Psoas muscle (tissue), 8 donors: ENCODE measurements around the gene EGLN3. TPM values are rescaled to one million over a fixed set of nuclear protein-coding genes. Genes with fewer than 3 reads are reported as not detected.

Source experiments
- ATAC-seq, 4 donors: fragments of 200-7000 bp; cut with Tn5 transposase; one replicate each; pipeline ENCODE4 v1.9.1; 2020; ENCODE audit warnings: moderate library complexity in 3 of 4, mild to moderate bottlenecking in 2 of 4
- DNase-seq, 2 donors: peaks; one replicate each; pipeline ENCODE4 v3.0.0-alpha.2; 2020
- H3K27ac ChIP-seq: fragments of 200-600 bp; one replicate; pipeline ENCODE4 v1.8.0; 2022
- H3K27me3 ChIP-seq, 3 donors: fragments of 200-600 bp in 1 of 3; one replicate each; pipeline versions ENCODE4 v1.6.1 to v1.8.0; 2013 to 2022; ENCODE audit warnings: low read length in 2 of 3, mild to moderate bottlenecking in 2 of 3, moderate library complexity in 1 of 3; ENCODE audit not compliant: insufficient read depth in 3 of 3
- H3K36me3 ChIP-seq, 2 donors: fragments of 200-600 bp in 1 of 2; one replicate each; pipeline versions ENCODE4 v1.6.1 to v1.8.0; 2013 to 2022; ENCODE audit warnings: low read depth in 1 of 2, mild to moderate bottlenecking in 1 of 2, moderate library complexity in 1 of 2; ENCODE audit not compliant: insufficient read depth in 1 of 2
- H3K4me1 ChIP-seq: fragments of 200-600 bp; one replicate; pipeline ENCODE4 v1.8.0; 2022
- H3K4me3 ChIP-seq: fragments of 200-600 bp; one replicate; pipeline ENCODE4 v1.8.0; 2022; ENCODE audit warnings: mild to moderate bottlenecking
- H3K9me3 ChIP-seq: fragments of 200-600 bp; one replicate; pipeline ENCODE4 v1.8.0; 2022
- CTCF ChIP-seq: fragments of 200-600 bp; IDR thresholded peaks from one replicate; pipeline ENCODE4 v1.8.0; 2022; ENCODE audit warnings: antibody characterized with exemption
- WGBS, 3 donors: extraction: QIAGEN DNeasy Blood & Tissue Kit; methylation state at CpG; one replicate each; pipeline versions ENCODE4 v1.1.6 to v1.1.7; 2013; 5-methylcytosine and 5-hydroxymethylcytosine counted together
- intact Hi-C, 2 donors: fragments of 100-400 bp; cut with DNase I; formaldehyde crosslinking; loops; one replicate each; pipeline versions ENCODE4 v1.11.0 to v1.14.2; 2022
- polyA plus RNA-seq, 3 donors: library from polyadenylated mRNA; stranded (reverse); fragments of 200-250 nt; gene quantifications; one replicate each; pipeline ENCODE4 v1.2.3, GENCODE V29; 2013
- total RNA-seq, 4 donors: library from RNA; stranded (reverse); fragmentation: NEBNext Ultra II Directional in 2 of 4; extraction: Animal tissue kit (Norgen Biotek cat#: 25700) in 2 of 4; gene quantifications; one replicate each; pipeline versions ENCODE4 v1.2.1 to v1.2.4, GENCODE V29; 2021 to 2023
- donor health status: healthy with polysubstance abuse.
- donor health status: DM: no; HTN: no; CAD: no; lungs with moderate emphysema.
- donor health status: Bipolar disorder and iron deficiency.
- donor health status: healthy.
- donor health status: DM: yes; HTN: yes; CAD: no.
- donor health status: DM: no; HTN: no; CAD: no.
- donor health status: DM: no; HTN: no; CAD: no.
- donor health status: DM: yes; HTN: yes; CAD: no.

EGLN3 gene
- total and polyA plus RNA-seq, 7 donors: 6.7 to 58.7 (median 14.1) TPM

DNA sequence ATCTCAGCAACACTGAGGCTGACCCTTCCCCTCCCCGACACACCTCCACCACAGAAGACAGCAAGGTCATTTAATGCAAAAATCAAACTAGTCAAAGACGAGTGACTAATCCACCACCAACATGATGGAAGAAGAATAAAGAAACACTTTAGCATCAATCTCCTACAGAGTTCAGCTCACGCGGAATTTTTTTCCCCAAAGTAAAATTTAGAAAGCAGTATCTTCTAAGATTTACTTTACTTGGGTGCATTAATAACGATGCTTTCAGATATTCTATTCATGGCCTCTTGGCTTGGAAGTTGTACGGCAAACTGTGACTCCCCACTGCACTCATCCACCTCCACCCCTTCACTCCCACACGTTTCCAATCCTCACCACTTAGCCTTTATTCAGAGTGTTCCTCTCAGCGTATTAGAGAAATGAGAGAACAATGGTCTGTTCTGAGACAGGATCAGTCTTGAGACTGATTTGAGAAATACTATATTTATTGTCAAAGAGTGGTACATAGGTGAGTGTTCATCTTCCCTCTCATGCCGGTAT, 1.9 kb downstream of the EGLN3 start:
- WGBS, 3 donors: 49 to 55% (median 52%) methylated on average over 9 of the region's 9 CpGs
- H3K9me3 ChIP-seq: no peaks in the 10 kb centered on the region
- H3K4me3 ChIP-seq: peak overlapping the region; percentile 81
- H3K27me3 ChIP-seq: no peaks in the 10 kb centered on the region
- no peak for DNase-seq
- peaks cover 26% of the 10 kb centered on the region for H3K4me1 ChIP-seq
- ATAC-seq: no peak
- no peak for TF ChIP-seq CTCF
- no peaks in the 10 kb centered on the region for H3K36me3 ChIP-seq
- intact Hi-C loops: no loop called here
- H3K27ac ChIP-seq: peak overlapping the region; percentile 86

GRCh38 chr14:33948145-33948868, 2.6 kb downstream of the EGLN3 start:
- ATAC-seq (no peak), DNase-seq (no peak)
- intact Hi-C loops: no loop called here
- 72 to 90% (median 89%) methylated on average over 3 of the region's 3 CpGs for WGBS, 3 donors
- Histone ChIP-seq H3K27ac (no peak overlapping the region), H3K4me1 (peaks cover 26% of the 10 kb centered on the region), H3K27me3 (no peaks in the 10 kb centered on the region), H3K9me3 (no peaks in the 10 kb centered on the region), H3K4me3 (peak overlapping the region; percentile 81), H3K36me3 (no peaks in the 10 kb centered on the region)
- no peak for TF ChIP-seq CTCF

GRCh38 chr14:33946679-33947476, 4.0 kb downstream of the EGLN3 start:
- ATAC-seq (no peak), DNase-seq (no peak)
- Histone ChIP-seq H3K4me1 (peaks cover 26% of the 10 kb centered on the region), H3K9me3 (no peaks in the 10 kb centered on the region), H3K27me3 (no peaks in the 10 kb centered on the region), H3K4me3 (peak overlapping the region; percentile 19), H3K27ac (no peak overlapping the region), H3K36me3 (no peaks in the 10 kb centered on the region)
- intact Hi-C loops: no loop called here
- 64 to 74% (median 74%) methylated on average over 5 of the region's 5 CpGs for WGBS, 3 donors
- no peak for TF ChIP-seq CTCF

DNA sequence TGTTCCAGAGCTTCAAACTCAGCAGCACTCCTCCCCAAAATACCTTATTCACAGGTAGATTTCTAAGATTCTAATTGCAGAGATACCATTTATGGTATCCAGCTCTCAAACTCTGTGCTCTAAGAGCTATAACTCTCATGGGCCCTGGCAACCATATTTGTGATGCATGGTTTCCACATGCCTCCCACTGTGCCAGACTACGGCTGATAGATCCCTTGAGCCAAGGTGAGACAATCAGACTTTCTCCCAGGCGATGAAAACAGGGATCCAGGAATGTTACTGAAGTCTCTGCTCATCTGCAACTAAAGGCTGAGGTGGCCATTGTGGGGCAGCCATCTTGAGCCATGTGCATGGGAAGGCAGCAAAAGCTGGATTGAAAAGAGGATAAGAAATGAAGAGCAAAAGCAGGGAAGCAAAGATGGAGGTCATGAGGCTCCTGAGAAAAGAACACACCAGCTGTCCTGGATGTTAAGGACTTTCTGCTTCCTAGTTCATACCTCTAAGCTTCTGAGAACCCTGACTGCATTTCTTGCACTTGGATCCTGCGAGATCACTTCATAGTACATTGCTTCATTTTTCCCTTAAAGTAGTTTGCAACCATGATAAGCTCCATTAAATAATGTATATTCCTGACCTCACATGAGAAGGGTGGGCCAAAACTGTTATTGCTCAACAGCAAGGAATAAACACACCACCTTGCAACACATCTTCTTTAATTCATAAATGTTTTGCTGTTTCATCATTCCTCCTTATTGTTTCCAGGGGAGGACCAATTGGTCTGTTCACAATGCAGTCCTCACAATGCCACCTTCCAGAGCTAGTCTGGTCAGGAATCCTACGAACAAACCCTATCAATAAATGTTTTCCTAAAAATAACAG, 5.4 kb downstream of the EGLN3 start:
- Histone ChIP-seq H3K27me3 (no peaks in the 10 kb centered on the region), H3K36me3 (no peaks in the 10 kb centered on the region), H3K27ac (no peak overlapping the region), H3K9me3 (no peaks in the 10 kb centered on the region), H3K4me3 (no peak overlapping the region), H3K4me1 (peaks cover 34% of the 10 kb centered on the region)
- 89 to 93% (median 91%) methylated on average over 4 of the region's 4 CpGs for WGBS, 3 donors
- TF ChIP-seq CTCF: no peak
- intact Hi-C loops: no loop called here
- DNase-seq (no peak), ATAC-seq (no peak)
